ENCODE data around the gene ZNF146. TPM values are rescaled to one million over a fixed set of nuclear protein-coding genes. Genes with fewer than 3 reads are reported as not detected.
"Not testable (repeated sequence)": the region's sequence is repeated elsewhere in the genome, so short reads cannot be mapped to it uniquely, and the experiment has no call there.

The ZNF146 gene
- total RNA-seq, 1 donor from 2014 or later = 40.3 TPM

DNA sequence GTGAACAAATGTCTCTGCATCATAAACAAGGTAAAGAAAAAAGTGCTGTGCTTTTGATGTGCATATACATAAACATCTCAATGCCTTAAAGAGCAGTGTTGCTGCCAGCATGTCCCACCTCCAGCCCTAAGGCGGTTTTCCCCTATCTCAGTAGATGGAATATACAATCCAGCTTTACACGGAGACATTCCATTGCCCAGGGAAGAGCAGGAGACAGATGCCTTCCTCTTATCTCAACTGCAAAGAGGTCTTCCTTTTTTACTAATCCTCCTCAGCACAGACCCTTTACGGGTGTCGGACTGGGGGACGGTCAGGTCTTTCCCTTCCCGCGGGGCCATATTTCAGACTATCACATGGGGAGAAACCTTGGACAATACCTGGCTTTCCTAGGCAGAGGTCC lies 18.7 kb downstream of the ZNF146 start:
- DNase-seq (ENCODE audit: low spot score) = not testable (repeated sequence)

GRCh38 chr19:36236304-36236945 lies 21.5 kb downstream of the ZNF146 start:
- DNase-seq (ENCODE audit: low spot score) = no peak

- no peak for DNase-seq (ENCODE audit: low spot score)
Observed at GRCh38 chr19:36236946-36237310, 22.0 kb downstream of the ZNF146 start.

GRCh38 chr19:36244066-36244465 lies 29.2 kb downstream of the ZNF146 start:
- no peak for DNase-seq (ENCODE audit: low spot score)

DNA sequence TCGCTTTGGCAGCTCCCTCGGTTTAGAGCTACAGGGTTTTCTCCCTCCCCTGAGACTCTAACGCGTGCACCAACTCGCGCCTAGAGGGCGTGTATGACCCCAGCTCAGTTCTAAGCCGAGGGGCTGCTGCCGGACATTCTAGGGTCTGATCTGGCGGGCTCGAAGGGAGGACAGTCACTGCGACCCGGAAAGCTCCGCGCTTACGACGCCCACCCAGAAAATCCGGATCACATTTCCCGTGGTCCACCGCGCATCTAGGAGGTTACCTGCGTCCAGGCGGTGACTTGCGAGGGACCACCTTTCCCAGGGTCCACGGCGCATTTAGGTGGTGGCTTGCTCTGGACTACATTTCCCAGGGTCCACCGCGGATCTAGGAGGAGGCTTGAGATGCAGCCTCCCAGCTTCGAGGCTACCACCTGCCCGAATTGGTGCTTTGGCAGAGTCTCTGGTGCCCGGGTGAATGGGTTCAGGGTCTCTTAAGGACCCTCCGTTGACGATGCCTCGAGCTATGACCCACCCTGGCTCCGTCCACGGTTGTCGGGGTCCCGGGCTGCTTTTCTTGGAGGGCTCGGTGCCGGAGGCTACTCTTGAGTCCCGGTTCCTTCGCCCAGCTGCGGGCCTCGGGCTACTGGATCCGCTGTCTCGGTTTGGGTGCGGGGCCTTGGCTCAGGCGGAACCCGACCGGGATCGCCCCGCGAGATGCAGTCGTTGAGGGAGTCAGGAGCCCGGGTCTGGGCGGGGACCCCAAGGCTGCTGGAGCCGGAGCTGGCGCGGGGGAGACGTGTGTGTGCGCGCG lies 30.5 kb downstream of the ZNF146 start:
- DNase-seq (ENCODE audit: low spot score) = no peak

GRCh38 chr19:36246006-36246481 lies 31.1 kb downstream of the ZNF146 start:
- no peak for DNase-seq (ENCODE audit: low spot score)

GRCh38 chr19:36252047-36252446 lies 37.1 kb downstream of the ZNF146 start:
- DNase-seq (ENCODE audit: low spot score) = no peak

GRCh38 chr19:36254848-36255247 lies 39.9 kb downstream of the ZNF146 start:
- no peak for DNase-seq (ENCODE audit: low spot score)

DNA sequence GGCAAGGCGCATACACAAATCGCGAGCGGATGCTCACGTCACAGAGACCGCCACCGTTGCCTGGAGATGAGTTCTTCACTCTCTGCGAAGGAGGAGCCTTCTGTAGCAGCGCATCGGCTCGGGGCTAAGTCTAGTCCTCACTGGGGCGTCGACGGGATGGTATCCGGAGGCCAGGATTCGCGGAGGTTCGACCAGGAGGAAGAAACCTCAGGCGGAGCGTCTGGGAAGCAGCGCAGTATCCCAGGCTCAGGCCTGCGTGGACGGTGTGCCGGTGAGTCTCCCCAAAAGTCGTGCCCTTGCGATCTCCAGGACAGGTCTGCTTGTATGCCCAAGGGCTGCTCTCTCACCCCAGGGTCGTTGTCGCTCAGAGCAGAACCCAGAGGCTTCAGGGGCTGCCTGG lies 40.4 kb downstream of the ZNF146 start:
- DNase-seq (ENCODE audit: low spot score) = no peak

GRCh38 chr19:36256064-36256463 lies 41.2 kb downstream of the ZNF146 start:
- DNase-seq (ENCODE audit: low spot score) = no peak

GRCh38 chr19:36256853-36257519 lies 42.1 kb downstream of the ZNF146 start:
- DNase-seq (ENCODE audit: low spot score) = no peak

- DNase-seq (ENCODE audit: low spot score) = no peak
Observed at GRCh38 chr19:36257520-36257876, 42.6 kb downstream of the ZNF146 start.

DNA sequence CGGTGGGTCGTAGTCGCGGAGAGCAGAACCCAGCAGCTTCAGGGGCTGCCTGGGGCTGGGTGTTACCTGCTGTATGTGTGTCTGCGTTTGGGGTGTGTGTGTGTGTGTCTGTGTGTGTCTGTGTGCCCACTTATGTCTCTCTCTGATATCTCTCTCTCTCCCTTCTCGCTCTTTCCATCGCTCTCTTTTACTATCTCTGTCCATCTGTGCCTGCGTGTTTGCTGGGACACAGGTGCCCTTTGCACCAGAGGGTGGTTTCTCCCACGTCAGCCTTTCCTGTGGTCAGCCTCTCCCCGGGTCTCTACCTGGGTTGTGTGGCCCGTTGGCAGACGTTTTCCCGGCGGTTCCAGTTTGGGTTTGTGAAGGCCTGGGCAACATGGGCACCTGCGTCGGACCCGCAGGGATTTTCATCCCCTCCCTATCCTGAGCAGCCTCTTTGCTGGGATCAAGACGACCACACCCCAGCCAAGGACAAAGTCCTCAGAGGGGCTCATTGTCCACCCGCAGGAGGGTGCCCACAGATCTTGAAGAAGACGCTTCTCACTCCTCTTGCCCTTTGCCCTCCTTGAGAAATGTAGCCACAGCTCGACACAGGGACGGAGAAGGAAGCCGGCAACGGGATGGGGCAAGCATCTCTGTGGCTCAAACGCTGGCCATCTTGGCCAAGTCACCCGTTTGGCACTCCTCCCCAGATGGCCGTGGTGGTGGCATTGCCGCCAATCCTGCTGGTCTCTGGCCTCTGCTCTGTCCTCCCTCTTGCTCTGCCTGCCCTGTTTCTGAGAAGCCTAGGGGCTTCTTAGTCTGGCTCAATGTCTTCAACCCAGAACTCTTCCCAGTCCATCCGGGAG lies 43.3 kb downstream of the ZNF146 start:
- no peak for DNase-seq (ENCODE audit: low spot score)

- DNase-seq (ENCODE audit: low spot score) = no peak
Observed at GRCh38 chr19:36259211-36259610, 44.3 kb downstream of the ZNF146 start.

- no peak for DNase-seq (ENCODE audit: low spot score)
Observed at GRCh38 chr19:36265064-36265463, 50.2 kb downstream of the ZNF146 start.

GRCh38 chr19:36265856-36266374 lies 51.0 kb downstream of the ZNF146 start:
- DNase-seq (ENCODE audit: low spot score) = no peak

GRCh38 chr19:36266375-36266961 lies 51.6 kb downstream of the ZNF146 start:
- DNase-seq (ENCODE audit: low spot score) = no peak

DNA sequence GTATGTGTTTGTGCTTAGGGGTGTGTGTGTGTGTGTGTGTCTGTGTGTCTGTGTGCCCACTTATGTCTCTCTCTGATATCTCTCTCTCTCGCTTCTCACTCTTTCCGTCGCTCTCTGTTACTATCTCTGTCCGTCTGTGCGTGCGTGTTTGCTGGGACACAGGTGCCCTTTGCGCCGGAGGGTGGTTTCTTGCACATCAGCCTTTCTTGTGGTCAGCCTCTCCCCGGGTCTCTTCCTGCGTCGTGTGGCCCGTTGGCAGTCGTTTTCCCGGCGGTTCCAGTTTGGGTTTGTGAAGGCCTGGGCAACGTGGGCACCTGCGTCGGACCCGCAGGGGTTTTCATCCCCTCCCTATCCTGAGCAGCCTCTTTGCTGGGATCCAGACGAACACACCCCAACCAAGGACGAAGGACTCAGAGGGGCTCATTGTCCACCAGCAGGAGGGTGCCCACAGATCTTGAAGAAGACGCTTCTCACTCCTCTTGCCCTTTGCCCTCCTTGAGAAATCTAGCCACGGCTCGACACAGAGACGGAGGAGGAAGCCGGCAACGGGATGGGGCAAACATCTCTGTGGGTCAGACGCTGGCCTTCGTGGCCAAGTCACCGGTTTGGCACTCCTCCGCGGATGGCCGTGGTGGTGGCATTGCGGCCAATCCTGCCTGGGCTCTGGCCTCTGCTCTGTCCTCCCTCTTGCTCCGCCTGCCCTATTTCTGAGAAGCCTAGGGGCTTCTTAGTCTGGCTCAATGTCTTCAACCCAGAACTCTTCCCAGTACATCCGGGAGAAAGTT lies 52.3 kb downstream of the ZNF146 start:
- DNase-seq (ENCODE audit: low spot score) = no peak

- DNase-seq (ENCODE audit: low spot score) = not testable (repeated sequence)
Observed at GRCh38 chr19:36268081-36268480, 53.2 kb downstream of the ZNF146 start.

DNA sequence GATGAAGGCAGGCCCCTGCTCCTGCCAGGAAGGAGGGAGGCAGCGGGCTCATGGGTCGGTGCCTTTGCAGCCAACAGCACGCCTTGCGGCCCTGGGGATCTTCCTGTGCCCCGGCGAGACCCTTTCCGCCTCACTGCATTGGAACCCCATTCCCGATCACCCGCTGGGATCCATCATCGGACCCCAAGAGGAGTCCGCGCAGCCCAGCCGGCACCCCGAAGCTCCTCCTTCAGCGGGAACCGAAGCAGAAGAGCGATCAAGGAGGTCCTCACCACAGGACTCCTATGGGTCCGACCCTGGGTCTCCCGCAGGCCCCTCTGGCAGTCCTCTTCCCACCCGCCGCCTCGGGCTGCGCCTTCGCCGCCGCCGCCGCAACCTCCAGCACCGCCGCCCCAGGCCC lies 53.7 kb downstream of the ZNF146 start:
- DNase-seq (ENCODE audit: low spot score) = not testable (repeated sequence)
